HEK293T (cell line): ENCODE results near the gene IL13RA1.

Experiments used
- BHLHE40 ChIP-seq: fragments of 450-650 bp; IDR thresholded peaks from 2 replicates; pipeline ENCODE4 v1.6.1; 2016; ENCODE audit warnings: mild to moderate bottlenecking, moderate library complexity, borderline replicate concordance
- CTBP1 ChIP-seq: fragments of 450-650 bp; IDR thresholded peaks from 2 replicates; pipeline ENCODE4 v1.6.1; 2016; ENCODE audit warnings: borderline replicate concordance
- ELF4 ChIP-seq: fragments of 450-650 bp; IDR thresholded peaks from 2 replicates; pipeline ENCODE4 v1.6.1; 2017; ENCODE audit warnings: antibody characterized with exemption
- FOXK2 ChIP-seq: fragments of 450-650 bp; IDR thresholded peaks from 2 replicates; pipeline ENCODE4 v1.6.1; 2016; ENCODE audit warnings: mild to moderate bottlenecking
- FOXM1 ChIP-seq: fragments of 450-650 bp; IDR thresholded peaks from 2 replicates; pipeline ENCODE4 v1.6.1; 2017; ENCODE audit warnings: mild to moderate bottlenecking, borderline replicate concordance
- L3MBTL2 ChIP-seq: fragments of 450-650 bp; conservative IDR thresholded peaks from 2 replicates; pipeline ENCODE4 v1.6.1; 2016; ENCODE audit warnings: mild to moderate bottlenecking
- LEF1 ChIP-seq: fragments of 450-650 bp; IDR thresholded peaks from 2 replicates; pipeline ENCODE4 v1.6.1; 2017; ENCODE audit warnings: mild to moderate bottlenecking, borderline replicate concordance
- NFRKB ChIP-seq: fragments of 450-650 bp; IDR thresholded peaks from 2 replicates; pipeline ENCODE4 v1.6.1; 2016; ENCODE audit warnings: mild to moderate bottlenecking, moderate library complexity
- SP1 ChIP-seq: fragments of 450-650 bp; IDR thresholded peaks from 2 replicates; pipeline ENCODE4 v1.6.1; 2017
- TARDBP ChIP-seq: fragments of 450-650 bp; IDR thresholded peaks from 2 replicates; pipeline ENCODE4 v1.6.1; 2016

DNA sequence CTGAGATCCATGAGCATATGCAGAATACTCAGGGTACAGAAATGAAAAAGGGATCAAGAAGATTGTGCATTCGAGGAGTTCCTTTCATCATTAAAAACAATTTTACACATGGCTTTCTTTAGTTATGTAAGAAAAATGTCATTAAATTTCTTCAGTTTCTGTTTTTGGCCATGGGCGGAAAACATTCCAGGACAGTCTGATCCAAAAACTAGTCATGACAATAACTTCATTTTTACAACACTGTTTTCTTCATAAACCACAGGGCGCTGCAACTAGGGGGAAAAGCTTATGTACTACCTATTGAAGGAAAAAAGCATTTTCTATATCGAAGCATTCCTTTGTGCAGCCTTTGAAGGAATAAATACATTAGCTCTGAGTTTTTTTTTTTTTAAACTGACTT, 28.2 kb downstream of the IL13RA1 start:
- TF ChIP-seq FOXM1, result no peak
- no peak for TF ChIP-seq L3MBTL2
- TF ChIP-seq CTBP1, result no peak
- no peak for TF ChIP-seq SP1
- no peak for TF ChIP-seq NFRKB
- no peak for TF ChIP-seq TARDBP
- TF ChIP-seq ELF4, result no peak
- TF ChIP-seq FOXK2, result no peak
- no peak for TF ChIP-seq LEF1
- TF ChIP-seq BHLHE40, result no peak
